Stimulated activated naive CD4-positive, alpha-beta T cell (primary cell): Measurements from ENCODE around the gene TMEM223.
"Not testable (repeated sequence)": the region's sequence is repeated elsewhere in the genome, so short reads cannot be mapped to it uniquely, and the experiment has no call there.

Source experiments
- DNase-seq, 6 experiments: peaks; one replicate each; lab custom pipeline; 2025; lab: John Stamatoyannopoulos, UW

TMEM223 gene

DNA sequence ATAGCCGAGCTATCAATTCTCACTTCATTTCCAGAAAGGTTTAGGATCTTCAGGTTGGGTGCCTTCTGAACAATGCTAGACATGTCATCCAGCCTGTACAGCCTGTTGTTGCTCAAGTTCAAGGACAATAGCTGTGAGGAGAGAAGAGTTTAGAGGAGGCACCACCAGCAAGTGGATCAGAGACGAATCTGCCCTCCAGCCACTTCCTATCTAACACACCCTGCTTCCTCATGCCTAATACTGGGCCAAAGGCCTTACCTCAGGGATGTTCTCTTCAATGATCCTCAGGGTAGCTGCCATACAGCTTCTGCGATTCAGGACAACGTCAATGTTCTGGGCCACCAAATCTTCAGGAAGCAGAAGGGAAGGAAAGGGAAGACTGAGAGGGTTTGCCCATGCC, 9.3 kb upstream of the TMEM223 start:
- DNase-seq: no peak

DNA sequence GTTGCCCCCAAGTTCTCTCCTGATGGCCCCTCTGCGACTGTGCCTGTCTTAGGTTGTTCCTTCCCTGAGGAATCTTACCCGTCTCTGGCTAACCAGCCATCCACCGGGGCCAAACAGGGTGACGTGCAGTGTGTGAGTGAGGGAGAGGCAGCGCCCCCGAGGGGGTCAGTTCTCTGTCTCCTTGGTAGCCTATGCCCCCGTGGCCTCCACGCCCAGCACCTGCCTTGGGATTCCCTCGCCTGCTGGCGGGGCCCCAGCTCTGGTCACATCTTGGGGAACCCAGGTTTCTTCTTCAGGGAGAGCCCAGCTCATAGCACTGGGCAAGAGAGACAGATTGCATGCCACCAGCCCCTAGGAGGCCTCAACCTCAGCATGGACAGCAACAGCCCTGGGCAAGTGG, 7.7 kb upstream of the TMEM223 start:
- no peak for DNase-seq

GRCh38 chr11:62796281-62796680, 4.5 kb upstream of the TMEM223 start:
- no peak for DNase-seq

GRCh38 chr11:62794201-62794775, 2.5 kb upstream of the TMEM223 start:
- no peak for DNase-seq

DNA sequence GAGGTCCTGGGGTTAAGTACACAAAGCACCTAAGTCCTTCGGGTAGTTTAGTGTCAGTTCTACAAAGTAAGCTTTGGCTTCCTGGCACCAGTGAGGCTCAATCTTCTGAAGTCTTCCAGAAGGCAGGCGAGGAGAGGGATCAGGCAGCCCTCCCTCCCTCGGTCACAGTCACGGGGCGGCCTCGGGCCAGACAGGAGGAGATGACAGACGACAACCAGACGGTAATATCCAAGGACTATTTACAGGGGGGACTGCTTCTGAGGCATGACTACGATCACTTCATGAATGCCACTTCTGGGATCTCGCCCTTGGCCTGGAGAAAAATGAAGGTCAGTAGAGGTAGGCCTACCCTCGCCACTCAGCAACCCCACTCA, 383 bp upstream of the TMEM223 start:
- peak in 3 of 6 experiments; percentile 36 to 43 (median 41) for DNase-seq

DNA sequence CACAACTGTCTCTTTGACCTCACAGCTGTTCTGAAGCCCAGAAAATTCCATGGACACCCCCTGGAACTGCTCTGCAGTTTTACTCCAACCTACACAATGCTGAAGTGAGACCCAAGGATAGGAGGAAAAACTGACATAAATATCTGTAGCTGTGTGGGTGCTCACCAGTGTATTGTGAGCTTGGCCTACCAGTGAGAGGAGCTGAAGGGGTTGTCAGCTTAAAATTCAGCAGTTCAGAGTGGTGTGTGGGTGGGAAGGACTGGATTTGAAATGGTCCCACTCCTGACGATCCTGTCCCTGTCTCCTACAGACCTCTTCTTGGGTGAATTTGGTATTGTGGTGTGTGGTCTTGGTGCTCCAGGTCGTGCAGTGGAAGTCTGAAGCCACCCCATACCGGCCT, 2.2 kb downstream of the TMEM223 start:
- no peak for DNase-seq

DNA sequence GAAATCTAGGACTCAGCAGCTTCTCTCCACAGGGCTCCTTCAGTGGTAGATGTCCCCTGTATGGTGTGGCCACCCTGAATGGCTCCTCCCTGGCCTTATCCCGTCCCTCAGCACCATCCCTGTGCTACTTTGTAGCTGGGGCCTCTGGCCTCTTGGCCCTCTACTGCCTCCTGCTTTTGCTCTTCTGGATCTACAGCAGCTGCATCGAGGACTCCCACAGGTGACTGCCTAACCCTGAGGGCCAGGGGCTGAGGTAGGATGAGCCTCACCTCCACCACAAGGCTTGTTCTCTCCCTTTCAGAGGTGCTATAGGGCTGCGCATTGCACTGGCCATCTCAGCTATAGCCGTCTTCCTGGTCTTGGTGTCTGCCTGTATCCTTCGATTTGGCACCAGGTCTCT, 2.8 kb downstream of the TMEM223 start:
- DNase-seq: no peak

- DNase-seq: peak; percentile 88 to 96 (median 94)
These were observed 4.6 kb downstream of the TMEM223 start, which contains the start of gene TMEM179B for GRCh38 chr11:62787005-62787759. TMEM179B (plus strand) TSS chr11:62787402; CDS start chr11:62787432, 30 bp downstream.

DNA sequence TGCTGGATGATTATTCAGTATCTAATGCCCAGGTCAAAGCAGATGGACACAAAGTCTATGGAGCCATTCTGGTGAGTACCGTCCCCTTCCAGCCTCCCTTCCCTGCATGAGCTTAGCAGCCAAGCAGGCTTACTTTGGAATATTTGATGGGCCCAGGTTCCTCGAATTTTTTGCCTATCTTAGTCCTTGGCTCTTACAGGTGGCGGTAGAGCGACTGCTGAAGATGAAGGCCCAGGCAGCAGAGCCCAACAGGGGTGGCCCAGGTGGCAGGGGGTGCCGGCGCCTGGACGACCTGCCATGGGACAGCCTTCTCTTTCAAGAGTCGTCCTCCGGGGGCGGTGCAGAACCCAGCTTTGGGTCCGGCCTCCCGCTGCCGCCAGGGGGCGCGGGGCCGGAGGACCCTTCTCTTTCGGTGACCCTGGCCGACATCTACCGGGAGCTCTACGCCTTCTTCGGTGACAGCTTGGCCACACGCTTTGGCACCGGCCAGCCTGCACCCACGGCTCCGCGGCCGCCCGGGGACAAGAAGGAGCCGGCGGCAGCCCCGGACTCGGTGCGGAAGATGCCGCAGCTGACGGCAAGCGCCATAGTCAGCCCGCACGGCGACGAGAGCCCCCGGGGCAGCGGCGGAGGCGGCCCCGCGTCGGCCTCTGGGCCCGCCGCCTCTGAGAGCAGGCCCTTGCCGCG, 5.3 kb downstream of the TMEM223 start:
- DNase-seq: peak; percentile 65 to 88 (median 76)

DNA sequence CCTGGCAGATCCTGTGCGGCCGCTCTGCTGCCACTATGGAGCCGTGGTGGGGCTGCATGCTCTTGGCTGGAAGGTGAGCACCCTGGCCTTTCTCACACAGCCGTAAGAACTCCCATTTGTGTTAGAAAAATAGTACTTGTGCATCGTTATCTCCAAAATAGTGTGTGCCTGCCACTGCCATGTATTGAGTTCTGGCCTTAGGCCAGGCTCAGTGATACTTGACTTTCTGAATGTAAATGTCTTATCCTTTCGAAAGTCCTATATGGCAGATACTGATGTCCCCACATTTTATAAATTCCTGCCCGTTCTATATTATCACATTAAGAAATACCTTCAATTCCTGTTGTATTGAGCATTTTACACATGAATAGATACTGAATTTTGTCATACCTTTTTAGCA, 9.1 kb downstream of the TMEM223 start:
- no peak for DNase-seq

- no peak for DNase-seq
These were observed 13.4 kb downstream of the TMEM223 start for GRCh38 chr11:62778441-62778840.

DNA sequence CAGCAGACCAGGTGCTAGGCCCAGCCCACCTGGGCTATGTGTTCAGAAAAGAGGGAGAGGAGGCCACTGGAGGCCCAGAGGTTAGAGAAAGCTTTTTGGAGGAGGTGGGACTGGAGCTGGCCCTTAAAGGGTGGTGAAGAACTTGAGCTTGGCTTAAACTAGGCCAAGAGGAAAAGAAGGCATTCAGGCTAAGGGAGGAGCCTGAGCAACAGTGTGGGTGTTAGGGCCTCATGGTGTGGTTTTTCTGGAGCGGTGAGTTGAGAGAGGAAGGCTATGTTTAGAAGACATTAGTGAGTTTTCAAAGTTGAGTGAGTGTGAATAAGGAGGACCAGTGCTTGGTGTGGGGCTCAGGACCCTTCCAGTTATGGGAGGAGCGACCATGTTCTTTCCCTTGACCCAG, 14.4 kb downstream of the TMEM223 start:
- no peak for DNase-seq

DNA sequence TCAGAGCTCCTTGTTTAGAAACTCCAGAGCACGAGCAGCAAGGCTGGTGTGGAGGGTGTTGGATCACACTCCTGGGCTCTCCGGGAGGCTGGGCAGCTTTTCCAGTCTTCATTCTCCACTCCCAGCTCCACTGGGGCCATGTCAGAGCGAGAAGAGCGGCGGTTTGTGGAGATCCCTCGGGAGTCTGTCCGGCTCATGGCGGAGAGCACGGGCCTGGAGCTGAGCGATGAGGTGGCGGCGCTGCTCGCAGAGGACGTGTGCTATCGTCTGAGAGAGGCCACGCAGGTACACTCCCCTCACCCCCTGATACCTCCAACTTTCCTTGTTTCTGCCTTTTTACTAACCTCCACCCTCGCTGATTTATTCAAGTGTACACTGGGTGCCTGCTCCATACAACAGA, 16.2 kb downstream of the TMEM223 start:
- DNase-seq: no peak

GRCh38 chr11:62774407-62774806, 17.4 kb downstream of the TMEM223 start:
- no peak for DNase-seq

DNA sequence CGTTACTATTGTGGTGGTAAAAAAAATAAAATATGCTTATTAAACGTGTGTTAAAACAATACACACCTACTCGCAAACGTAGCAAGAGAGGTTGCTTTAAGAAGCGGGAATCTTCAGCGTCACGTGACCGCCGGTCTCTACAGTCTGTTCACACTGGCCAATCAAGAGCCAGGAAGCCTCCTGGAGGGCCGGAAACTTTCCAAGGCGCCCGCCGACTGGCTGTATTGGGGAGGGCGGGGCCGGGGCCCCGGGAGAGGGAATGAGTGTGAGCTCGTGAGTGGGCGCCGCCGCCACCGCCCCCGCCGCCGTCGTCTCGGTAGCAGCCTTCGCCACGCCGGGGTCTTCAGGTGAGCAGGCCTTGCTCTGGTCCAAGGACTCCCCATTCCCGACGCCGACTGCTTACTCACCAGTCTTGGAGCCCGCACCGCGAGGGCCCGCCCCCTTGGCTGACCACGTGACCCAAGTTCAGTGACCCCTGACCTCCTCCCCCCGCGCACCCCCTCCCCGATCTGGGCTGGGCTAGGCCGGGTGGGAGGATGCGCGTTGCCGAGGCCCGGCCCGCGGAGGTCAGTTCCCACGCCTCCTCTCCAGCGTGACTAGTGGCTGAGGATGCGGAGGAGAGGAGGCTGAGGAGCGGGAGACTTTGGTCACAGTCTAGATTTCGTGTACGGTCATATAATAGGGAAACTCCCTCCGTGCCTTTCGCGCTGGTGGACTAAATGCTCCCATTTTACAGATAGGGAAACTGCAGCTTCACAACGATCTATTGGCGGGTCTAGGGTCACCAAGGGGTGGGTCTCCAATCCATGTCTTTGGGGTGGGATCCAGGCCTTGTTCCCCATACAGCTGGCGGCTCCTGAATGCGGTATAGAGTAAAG, 20.4 kb downstream of the TMEM223 start, which contains the start of gene TAF6L:
TAF6L (plus strand) TSS at position 253 of the 878 bp plus-strand sequence. CDS start 4,388 bp downstream, outside the sequence.
- DNase-seq: peak; percentile 81 to 92 (median 84)

- DNase-seq: peak in 1 of 6 experiments; percentile 42
These were observed 21.0 kb downstream of the TMEM223 start for GRCh38 chr11:62770778-62771143.

GRCh38 chr11:62760867-62761227, 31.0 kb downstream of the TMEM223 start:
- DNase-seq: not testable (repeated sequence)

GRCh38 chr11:62757846-62758788, 33.7 kb downstream of the TMEM223 start:
- DNase-seq: no peak

DNA sequence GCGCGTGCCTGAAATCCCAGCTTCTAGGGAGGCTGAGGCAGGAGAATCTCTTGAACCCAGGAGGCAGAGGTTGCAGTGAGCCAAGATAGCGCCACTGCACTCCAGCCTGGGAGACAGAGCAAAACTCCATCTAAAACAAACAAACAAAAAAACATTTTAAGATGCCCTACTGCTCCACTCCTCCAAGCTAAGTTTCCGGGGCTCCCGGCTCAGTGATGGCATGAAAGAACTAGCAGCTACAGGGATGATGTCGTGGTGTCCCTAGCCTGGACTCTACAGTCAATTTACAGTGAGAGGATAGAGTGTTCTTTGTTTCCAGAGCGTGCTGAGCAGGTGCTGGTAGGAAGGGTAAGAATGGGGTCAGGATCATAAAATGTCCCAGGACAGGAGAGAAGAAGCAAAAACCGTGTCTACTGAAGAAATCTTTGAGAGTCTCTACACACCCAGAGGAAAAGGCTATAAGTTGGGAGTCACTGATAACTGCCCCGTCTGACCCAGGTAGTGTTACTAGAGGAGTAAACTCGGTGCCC, 36.7 kb downstream of the TMEM223 start:
- DNase-seq: no peak

DNA sequence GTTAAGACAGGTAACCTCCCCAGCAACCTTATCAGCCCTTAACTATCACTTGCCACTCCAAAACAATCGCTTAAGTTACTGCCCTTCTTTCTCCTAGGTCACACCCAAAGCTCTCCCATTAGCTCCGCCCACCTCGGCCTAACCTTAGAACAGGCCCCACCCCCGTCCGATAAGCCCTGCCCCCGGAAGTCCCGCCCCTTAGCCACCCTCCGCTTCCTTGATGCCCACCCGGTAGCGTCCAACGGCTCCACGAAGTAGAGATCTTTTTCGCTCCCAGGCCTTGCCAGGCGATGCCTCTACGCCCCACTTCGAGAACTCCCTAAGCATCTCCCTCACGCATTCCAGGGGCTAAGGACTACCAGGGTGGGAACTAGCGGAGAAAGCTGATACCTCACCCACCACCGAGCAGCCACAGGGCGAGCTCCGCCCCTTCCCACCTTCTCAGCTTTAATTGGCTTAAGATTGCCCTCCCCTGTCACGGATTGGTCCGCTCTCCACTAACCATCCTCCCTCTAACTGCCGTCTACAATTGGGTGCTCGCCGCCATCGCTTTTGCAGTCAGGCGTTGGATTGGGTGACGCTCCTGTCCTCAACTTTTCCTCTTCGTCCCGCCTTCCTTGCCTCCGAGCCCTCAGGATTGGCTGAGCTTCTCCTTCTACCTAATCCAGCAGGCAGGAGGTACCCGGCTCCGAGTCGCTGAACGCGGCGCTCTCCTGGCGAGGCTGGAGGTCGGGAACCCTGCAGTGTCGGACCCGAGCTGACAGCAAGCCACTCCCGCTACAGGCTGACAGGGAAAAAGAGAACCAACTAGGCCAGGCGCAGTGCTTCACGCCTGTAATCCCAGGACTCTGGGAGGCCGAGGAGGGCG, 37.8 kb downstream of the TMEM223 start, which contains the start of gene ZBTB3:
ZBTB3 (minus strand) TSS at position 425 of the 868 bp plus-strand sequence. CDS start 496 bp downstream, outside the sequence.
- DNase-seq: peak; percentile 94 to 100 (median 98)
